HFF-Myc (cell line): Measurements from ENCODE around the gene ZNRF2.
A peak's percentile ranks its signal among the peaks of the same experiment; 100 is the strongest.

Source experiments
- DNase-seq: peaks from one replicate; pipeline ENCODE4 v3.0.0-alpha.2; 2011; ENCODE audit warnings: low read depth; ENCODE audit errors: extremely low read depth
- H3K4me3 ChIP-seq: replicated peaks from 2 replicates; pipeline ENCODE4 v1.5.1; 2011; ENCODE audit warnings: low read depth, mild to moderate bottlenecking, control low read depth, low read length
- TF ChIP-seq, protein P1 (sequence below): IDR thresholded peaks from 2 replicates; pipeline ENCODE4 v1.5.1; 2012; ENCODE audit warnings: mild to moderate bottlenecking, low read depth, low read length, control low read depth; ENCODE audit errors: missing control alignments

ZNRF2 gene

DNA sequence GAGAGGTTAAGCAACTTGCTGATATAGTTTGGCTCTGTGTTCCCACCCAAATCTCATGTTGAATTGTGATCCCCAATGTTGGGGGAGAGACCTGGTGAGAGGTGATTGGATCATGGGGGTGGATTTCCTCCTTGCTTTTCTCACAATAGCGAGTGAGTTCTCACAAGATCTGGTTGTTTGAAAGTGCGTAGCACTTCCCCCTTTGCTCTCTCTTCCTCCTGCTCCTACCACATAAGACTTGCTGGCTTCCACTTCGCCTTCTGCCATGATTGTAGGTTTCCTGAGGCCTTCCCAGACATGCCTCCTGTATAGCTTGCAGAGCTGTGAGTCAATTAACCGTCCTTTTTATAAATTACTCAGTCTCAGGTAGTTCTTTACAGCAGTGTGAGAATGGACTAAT, 13.5 kb upstream of the ZNRF2 start:
- DNase-seq = no peak
- TF ChIP-seq, protein P1, sequence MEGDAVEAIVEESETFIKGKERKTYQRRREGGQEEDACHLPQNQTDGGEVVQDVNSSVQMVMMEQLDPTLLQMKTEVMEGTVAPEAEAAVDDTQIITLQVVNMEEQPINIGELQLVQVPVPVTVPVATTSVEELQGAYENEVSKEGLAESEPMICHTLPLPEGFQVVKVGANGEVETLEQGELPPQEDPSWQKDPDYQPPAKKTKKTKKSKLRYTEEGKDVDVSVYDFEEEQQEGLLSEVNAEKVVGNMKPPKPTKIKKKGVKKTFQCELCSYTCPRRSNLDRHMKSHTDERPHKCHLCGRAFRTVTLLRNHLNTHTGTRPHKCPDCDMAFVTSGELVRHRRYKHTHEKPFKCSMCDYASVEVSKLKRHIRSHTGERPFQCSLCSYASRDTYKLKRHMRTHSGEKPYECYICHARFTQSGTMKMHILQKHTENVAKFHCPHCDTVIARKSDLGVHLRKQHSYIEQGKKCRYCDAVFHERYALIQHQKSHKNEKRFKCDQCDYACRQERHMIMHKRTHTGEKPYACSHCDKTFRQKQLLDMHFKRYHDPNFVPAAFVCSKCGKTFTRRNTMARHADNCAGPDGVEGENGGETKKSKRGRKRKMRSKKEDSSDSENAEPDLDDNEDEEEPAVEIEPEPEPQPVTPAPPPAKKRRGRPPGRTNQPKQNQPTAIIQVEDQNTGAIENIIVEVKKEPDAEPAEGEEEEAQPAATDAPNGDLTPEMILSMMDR = no peak
- H3K4me3 ChIP-seq = no peak overlapping the region

DNA sequence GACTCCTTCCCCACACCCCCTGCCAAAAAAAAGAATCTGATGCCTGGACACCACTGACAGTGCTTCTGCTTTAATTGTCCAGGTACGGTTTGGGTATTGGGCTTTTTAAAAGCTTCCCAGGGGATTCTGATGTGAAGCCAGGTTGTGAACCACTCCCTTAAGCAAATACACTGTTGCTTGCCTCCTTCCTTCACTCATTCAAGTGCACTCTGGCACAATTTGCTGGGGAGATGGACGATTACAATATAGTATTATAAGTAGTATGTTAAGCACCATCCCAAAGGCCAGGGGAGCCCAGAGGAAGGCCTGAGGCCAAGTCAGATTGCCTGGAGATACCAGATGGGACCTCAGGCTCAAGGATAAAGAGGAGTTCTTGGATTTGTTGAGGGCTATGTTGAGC, 12.3 kb upstream of the ZNRF2 start:
- TF ChIP-seq, protein P1 = no peak
- DNase-seq = no peak

DNA sequence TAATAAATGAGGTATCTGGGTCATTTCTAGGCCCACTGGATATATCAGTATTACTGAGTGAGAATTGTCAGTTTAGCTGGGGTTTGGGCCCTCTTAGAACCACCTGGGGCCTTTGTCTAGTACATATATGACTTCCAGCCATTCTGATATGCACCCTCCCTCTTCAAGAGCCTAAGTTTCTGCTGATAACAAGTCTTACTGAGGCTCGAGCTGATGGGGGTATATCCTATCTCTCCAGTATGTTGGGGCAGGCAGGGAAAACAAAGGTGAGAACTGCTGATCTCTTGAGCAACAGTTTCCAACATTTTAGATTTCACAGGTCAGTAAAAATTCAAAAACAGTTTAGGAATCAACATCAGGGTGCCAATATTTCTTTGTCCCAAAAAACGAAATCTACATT, 10.8 kb upstream of the ZNRF2 start:
- DNase-seq = no peak
- TF ChIP-seq, protein P1 = no peak
- no peak overlapping the region for H3K4me3 ChIP-seq

More for the DNA sequence above, 12.3 kb upstream of the ZNRF2 start:
- no peak overlapping the region for H3K4me3 ChIP-seq

DNA sequence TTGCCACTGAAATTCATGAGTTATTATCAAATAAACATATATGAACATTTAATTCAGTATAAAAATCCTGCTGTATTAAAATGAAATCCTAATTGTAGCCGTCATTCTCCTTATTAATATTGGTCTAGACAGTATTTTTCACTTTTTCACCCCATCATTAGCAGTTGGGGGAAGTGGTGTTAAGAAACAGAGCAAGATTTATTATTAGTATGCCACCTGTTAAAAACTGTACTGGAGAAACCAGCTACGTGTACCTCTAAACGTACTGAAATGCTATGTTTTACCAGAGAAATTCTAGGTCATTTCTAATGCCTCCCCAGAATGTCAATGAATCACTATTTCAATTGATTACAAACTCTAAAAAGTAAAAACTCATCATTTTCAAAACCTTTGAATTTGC, 9.8 kb upstream of the ZNRF2 start:
- TF ChIP-seq, protein P1 = no peak
- no peak for DNase-seq
- no peak overlapping the region for H3K4me3 ChIP-seq

DNA sequence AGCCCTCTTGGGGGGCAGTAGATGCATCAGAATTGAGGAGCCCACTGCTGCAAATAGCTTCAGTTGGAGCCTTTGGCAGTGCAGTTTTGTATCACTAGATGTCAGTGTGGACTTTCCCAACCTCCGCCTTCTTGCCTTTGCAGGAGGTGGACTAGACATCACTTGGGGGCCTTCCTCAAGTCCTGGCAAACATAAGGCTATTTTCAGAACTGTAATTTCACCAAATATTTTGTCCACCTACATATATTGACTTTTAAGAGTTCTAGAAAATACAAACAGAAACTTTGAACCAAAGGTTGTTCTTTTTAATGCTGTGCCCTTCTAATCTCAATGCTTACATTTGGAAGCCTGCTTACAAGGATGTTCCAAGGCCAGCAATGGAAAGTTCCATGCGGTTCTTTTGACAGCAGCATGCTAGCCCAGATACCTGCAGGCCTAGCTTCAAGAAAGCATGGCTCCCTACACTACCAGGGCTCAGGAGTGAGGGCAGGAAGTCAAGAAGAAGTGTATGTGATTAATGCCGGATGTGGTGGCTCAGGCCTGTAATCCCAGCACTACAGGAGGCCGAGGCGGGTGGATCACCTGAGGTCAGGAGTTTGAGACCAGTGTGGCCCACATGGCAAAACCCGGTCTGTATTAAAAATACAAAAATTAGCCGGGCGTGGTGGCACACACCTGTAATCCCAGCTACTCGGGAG, 8.0 kb upstream of the ZNRF2 start:
- DNase-seq = no peak
- no peak overlapping the region for H3K4me3 ChIP-seq
- TF ChIP-seq, protein P1 = peak; percentile 77

DNA sequence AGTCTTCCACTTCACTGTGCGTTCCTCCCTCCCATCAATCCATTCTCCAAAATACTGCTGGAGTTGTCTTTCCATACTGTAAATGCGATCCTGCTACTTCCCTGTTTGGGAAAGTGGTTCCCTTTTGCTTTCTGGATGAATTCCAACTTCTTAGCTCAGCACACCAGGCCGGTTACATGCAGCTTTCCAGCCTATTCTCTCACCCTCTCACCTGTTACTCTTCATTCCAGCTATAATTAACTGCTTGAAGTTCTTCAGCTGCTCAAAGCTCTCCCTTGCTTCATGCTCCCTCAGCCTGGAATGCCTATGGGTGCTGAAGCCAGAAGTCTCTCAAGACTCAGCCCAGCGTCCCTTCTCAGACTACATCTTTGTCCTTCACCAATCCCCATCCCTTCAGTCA, 6.0 kb upstream of the ZNRF2 start:
- H3K4me3 ChIP-seq = no peak overlapping the region
- DNase-seq = no peak
- TF ChIP-seq, protein P1 = no peak

DNA sequence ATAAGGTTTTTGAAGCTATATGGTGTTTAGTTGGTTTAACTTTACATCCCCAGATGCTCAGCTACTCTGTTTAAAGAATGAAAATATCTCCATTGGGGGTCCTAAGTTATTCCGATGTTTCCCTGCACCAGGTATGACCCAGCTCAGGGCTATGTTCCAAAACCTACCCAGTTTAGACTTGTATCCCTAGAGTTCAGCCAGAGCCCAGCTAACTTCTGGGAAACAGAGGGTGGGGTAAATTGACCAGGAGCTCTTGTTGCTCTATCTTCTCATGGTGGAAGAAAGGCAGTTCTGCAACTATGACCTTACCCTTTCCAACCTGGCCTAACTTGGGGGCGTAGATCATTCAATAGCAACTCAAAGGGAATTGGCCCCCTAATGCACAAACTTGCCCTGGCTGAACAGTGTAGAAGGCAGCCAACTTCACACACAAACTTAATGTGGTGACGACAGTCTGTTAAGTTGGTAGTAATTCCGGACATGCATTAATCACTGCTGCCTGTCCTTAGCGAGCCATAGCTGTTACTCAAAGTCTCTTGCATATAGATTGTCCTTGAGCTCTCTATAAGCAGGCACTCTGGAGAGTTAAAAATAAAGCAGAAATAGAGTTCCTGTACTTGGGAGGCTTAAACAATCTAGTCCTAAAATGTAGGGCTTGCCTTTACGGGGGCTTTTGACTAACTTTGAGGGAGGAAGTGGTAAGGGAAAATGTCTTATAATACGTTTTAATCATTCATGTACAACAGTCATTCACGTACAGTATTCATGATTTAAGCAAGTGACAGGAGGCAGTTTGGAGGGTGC, 5.3 kb upstream of the ZNRF2 start:
- no peak overlapping the region for H3K4me3 ChIP-seq
- TF ChIP-seq, protein P1 = no peak
- no peak for DNase-seq
